ENCODE measurements around the gene RENBP.
A peak's percentile ranks its signal among the peaks of the same experiment; 100 is the strongest.

The RENBP gene

GRCh38 chrX:153971124-153971449 lies 26.6 kb upstream of the RENBP start:
- peak; percentile 71 to 86 for DNase-seq (ENCODE audit: low read depth in 2 of 2)

DNA sequence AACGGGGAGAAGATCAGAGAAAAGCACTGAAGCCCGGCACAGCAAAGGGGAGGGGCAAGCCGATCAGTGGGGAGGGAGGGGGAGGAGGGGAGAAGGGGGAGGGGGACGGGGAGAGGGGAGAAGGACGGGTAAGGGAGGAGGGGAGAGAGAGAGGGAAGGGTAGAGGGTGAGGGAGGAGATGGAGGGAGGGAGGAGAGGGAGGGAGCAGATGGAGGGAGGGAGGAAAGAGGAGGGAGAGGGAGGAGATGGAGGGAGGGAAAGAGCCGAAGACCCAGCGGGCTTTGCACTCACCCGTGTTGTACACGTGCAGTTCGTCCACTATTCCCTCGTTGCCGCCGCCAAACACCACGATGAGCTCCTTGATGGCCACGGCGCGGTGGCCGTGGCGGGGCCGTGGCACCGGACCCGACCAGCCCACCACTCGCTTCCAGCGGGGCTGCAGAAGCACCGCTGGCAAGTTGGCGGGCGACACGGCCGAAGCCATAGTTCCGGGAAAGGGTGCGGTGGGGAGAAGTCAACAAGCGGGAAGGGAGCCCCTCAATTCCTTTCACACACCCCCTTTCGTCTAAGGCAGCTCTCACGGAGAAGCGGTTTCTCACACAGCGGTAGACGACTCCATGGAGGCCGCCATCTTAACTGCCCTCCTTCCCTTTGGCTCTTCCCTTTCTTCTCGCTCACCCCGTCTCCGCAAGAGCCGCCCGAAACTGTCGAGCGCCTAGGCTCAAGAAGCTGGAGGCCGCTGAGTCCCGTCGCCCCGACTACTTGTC lies 26.1 kb upstream of the RENBP start:
- no peak for DNase-seq (ENCODE audit: low read depth in 2 of 2)

- DNase-seq (ENCODE audit: low read depth in 2 of 2) = no peak
These were observed 25.5 kb upstream of the RENBP start for GRCh38 chrX:153969904-153970356.

DNA sequence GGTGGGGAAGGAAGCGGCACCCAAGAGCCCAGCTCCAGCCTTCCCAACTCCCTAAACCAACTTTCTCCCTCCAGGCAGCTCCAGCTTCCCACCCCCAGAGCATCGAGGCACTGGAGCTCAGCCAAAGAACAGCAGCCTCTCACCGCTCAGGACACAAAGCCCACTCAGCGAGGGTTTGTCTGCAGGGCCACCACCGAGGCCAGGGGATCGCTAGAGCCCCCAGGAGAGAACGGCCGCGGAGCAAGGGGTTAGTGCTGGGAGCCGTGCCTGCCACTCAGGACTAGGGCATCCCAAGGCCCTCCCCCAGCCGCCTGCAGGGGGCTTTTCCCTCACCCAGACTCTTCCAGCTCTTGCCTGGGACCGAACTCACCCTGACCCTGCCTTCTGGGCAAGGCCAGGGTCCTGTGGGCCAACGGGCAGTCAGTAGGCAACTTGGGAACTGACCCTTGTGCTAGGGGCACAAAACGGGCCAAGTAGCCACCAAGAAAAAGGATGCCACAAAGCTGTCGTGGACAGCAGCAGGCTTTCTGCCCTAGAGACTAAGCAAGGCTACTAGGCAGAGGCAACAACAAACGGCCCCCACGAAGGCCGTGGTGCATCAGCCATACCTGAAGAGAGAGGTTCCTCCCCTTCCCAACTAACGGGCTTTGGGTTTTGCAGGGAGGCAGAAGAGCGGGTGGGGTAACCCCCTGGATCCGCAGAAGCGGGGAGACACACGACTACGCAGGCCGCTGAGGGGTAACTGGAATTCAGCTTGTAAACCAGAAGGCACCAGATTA lies 24.9 kb upstream of the RENBP start:
- DNase-seq (ENCODE audit: low read depth in 2 of 2) = no peak

- DNase-seq (ENCODE audit: low read depth in 2 of 2) = no peak
These were observed 24.3 kb upstream of the RENBP start for GRCh38 chrX:153968754-153969124.

GRCh38 chrX:153968255-153968654 lies 23.8 kb upstream of the RENBP start:
- DNase-seq (ENCODE audit: low read depth in 2 of 2) = no peak

DNA sequence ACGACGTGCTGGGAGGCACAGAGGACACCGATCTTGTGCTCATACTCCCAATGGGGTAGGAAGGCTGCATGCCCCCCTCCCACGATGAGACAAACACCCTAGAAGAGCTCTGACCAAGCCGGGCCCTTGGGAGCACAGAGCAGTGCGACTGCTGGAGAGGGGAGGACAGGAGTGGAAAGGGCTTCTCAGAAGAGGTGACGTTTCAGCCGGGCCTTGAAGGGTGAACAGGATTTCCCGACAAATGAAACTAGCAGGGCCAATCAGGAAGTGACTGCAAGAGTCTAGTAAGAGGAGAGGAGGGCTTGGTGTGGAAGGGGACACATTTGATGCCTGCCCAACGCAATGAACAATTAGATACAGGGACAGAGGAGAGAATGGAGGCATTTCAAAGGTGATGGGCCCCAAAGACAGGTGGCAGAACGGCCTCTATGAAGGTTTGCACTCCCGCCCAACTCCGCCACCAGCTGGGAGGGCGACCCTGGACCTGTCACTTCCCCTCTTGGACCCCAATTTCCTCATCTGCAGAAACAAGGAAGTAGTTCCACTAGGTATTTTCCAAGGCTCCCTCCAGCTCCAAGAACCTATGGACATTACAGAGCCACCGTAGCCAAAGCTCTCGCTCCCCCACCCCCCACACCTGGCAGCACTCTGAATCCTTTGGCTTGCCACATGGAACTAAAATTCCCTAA lies 23.2 kb upstream of the RENBP start:
- DNase-seq (ENCODE audit: low read depth in 2 of 2) = no peak

DNA sequence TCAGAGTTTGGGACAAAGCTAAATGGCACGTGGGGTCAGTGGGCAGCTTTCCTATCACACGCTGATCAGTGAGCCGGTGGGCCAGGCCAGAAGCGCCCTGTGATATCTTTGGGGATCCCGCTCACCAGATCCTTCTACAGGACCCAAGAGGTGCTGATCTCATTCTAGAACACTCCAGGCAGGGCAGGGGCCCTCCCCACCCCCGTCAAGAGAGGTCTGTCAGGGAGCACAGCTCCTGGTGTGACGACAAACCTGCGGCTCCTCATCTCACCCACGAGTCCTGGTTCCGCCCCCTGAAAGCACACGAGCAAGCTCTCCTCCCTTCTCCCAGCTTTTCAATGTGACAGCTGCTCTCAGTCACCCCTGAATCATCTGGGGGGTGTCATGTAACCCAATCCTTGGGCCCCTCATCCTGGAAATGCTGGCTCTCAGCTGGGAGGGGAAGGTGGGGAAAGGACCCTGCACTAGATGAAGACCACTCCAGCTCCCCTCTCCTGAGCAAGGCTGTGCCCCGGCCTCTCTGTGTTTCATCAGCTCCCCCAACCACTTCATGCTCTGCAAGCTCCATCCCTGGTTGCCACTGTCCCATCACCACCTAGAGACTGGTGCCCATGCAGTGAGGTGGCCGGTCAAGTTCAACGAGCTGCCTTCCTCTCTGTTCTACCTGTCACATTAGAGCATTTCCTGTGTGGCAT lies 22.5 kb upstream of the RENBP start:
- DNase-seq (ENCODE audit: low read depth in 2 of 2) = peak in 1 of 2 donors; percentile 43

DNA sequence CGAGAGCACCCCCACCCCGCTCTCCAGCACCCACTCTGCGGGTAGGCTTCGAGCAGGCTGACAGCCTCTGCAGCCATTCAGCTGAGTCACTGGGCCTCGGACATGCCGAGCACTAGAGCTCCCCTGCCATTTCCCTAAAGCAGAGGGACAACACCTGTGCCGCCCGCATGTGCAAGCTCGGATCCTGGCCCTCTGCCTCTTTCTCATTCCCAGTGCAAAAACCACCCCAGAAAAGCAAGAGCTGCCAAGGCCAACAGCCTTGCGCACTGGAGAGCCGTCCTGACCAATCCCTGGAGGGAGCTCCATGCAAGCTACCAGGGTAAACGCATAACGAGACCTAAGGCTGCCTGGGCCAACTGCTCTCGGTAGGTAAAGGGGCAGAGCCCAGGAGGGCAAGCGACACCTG lies 21.8 kb upstream of the RENBP start:
- DNase-seq (ENCODE audit: low read depth in 2 of 2) = no peak

- no peak for DNase-seq (ENCODE audit: low read depth in 2 of 2)
These were observed 21.0 kb upstream of the RENBP start for GRCh38 chrX:153965406-153965805.

DNA sequence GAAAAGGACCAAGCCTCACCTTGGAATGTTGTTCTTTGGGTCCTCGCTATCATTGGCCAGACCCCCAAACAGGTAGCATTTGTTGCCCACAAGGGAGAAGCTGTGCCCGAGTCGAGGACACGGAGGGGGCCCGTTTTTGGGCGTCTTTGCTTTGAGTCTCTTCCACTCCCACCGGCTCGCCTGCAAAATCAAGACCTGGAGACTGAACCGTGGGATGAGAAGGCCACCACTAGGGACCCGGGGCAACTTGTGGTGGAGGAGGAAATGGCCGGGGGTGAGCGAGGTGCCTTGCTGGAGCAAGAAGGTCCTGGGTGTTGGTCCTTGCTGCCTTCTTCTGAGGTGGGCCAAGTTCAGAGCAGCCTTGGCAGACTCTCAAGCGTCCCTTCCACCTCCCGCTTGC lies 19.7 kb upstream of the RENBP start:
- DNase-seq (ENCODE audit: low read depth in 2 of 2) = no peak

DNA sequence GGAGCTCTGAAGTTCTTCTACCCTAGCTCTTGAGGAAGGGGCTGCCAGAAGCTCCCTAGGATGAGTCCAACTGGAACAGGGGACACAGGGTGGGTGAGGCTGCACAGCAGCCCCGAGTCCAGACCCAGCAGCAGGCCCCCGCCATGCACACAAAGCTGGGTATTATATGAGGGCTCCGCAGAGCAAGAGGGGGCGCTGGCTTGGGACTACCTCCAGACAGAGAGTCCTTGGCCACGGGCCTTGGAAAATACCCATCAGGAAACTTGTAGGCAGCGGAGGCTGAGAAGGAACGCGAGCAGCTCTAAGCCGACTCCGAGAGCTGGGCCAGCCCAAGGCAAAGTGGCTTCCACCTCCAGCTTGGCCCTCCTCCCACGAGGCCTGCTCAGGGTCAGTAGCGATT lies 19.1 kb upstream of the RENBP start:
- DNase-seq (ENCODE audit: low read depth in 2 of 2) = no peak

DNA sequence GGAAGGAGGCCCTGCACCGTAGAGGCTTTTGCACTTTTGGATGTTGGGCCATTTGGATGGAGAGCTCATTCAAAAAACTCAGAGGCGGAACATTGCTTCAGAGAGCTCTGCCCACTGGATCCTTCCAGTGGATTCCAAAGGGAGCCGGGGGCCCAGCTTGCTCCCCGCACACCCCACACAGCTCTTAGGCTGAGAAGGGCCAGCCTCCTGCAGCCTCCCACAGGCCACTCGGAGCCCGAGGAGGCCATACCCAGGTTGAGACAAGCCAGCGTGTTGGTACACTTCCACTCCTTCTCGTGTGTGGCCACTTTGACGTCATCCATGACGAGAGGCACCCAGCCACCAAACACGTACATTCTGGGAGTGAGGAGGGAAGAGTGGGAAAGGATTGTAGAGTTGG lies 16.8 kb upstream of the RENBP start:
- no peak for DNase-seq (ENCODE audit: low read depth in 2 of 2)

DNA sequence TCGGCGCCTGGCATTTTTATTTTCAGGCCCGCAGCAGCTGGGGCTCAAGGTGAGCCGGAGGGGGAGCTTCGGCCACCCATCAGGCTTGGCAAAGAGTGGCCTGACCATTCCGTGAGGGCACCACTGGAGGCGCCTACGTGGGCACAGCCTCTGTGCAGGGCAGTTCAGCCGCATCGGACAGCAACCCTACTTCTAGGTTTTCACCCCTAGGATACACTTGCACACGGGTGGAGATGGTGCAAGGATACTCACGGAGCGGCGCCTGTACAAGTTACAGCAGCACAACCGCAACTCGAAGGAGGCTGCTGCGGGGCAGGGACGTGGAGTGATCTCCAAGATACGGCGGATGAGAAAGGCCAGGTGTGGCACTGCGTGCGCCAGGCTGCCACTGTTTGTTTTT lies 16.3 kb upstream of the RENBP start:
- DNase-seq (ENCODE audit: low read depth in 2 of 2) = no peak

- DNase-seq (ENCODE audit: low read depth in 2 of 2) = no peak
These were observed 15.6 kb upstream of the RENBP start for GRCh38 chrX:153960077-153960476.

- DNase-seq (ENCODE audit: low read depth in 2 of 2) = no peak
These were observed 15.2 kb upstream of the RENBP start for GRCh38 chrX:153959649-153960048.

DNA sequence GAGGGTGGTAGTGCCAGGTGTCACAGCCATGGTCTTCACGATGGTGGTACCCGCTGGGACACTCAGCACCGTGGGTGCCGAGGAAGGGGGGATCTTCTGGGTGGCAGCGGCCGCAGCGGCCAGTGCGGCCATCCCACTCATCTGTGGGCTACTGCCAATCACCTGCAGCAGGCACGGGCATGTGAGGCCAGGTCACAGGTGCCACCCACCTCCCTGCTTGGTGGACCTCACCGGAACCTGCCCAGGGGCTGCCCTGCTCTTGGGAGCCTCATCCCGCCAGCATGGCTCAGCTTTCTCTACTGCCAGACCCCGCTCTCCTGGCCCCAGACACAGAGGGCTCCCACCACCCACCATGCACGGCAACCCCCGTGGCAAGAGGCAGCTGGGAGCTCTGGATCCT lies 14.2 kb upstream of the RENBP start:
- no peak for DNase-seq (ENCODE audit: low read depth in 2 of 2)

DNA sequence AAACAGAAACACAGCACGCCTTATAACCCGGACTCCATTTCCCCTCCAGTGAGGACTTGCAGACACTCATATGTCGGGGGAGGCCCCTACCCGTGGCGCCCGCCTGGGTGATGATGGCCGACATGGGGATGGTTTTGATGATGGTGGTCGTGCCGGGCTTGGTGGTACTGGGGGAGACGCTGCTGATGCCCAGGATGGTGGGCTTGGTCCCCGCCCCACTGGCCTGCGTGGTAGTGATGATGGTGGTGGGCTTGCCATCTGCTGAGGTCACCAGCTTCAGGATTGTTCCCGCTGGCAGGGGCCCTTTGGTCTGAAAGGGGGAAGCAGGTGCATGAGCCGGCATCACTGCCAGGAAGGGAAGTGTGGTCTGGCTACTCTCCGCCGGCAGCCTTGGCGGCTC lies 12.8 kb upstream of the RENBP start:
- no peak for DNase-seq (ENCODE audit: low read depth in 2 of 2)

GRCh38 chrX:153956044-153956907 lies 11.8 kb upstream of the RENBP start:
- DNase-seq (ENCODE audit: low read depth in 2 of 2) = no peak

- DNase-seq (ENCODE audit: low read depth in 2 of 2) = no peak
These were observed 10.8 kb upstream of the RENBP start for GRCh38 chrX:153955228-153955732.

Measured in stimulated activated CD8-positive, alpha-beta memory T cell treated with anti-CD3 and anti-CD28 coated beads, Interleukin-2, amount 100 ng/mL, for 48 hours (primary cell).